GM23248 (cell line): ENCODE data around the gene S100A12. TPM values are rescaled to one million over a fixed set of nuclear protein-coding genes. Genes with fewer than 3 reads are reported as not detected.
A peak's percentile ranks its signal among the peaks of the same experiment; 100 is the strongest.

Experiments
- DNase-seq: peaks from one replicate; pipeline ENCODE4 v3.0.0-alpha.2; 2015
- H2AFZ ChIP-seq: fragments of 200-600 bp; sonication (generic); 2 replicates; pipeline ENCODE4 v1.6.1; 2016; ENCODE audit warnings: antibody characterized with exemption
- H3F3A ChIP-seq: fragments of 200-600 bp; sonication (generic); 2 replicates; pipeline ENCODE4 v1.6.1; 2016; ENCODE audit warnings: mild to moderate bottlenecking, antibody characterized with exemption, mixed run types; ENCODE audit not compliant: insufficient read depth
- H3K27ac ChIP-seq: fragments of 200-600 bp; sonication (generic); 2 replicates; pipeline ENCODE4 v1.5.1; 2016; ENCODE audit warnings: mild to moderate bottlenecking
- H3K27me3 ChIP-seq: fragments of 200-600 bp; sonication (generic); replicated peaks from 2 replicates; pipeline ENCODE4 v1.6.1; 2016; ENCODE audit warnings: mild to moderate bottlenecking; ENCODE audit not compliant: insufficient read depth
- H3K36me3 ChIP-seq: fragments of 200-600 bp; sonication (generic); 2 replicates; pipeline ENCODE4 v1.6.1; 2016; ENCODE audit warnings: low read depth, mild to moderate bottlenecking
- H3K4me1 ChIP-seq: fragments of 200-600 bp; sonication (generic); 2 replicates; pipeline ENCODE4 v1.6.1; 2016; ENCODE audit warnings: mild to moderate bottlenecking; ENCODE audit not compliant: insufficient read depth
- H3K4me2 ChIP-seq: fragments of 200-600 bp; sonication (generic); one replicate; pipeline ENCODE4 v1.6.1; 2016; ENCODE audit warnings: mild to moderate bottlenecking; ENCODE audit not compliant: unreplicated experiment
- H3K4me3 ChIP-seq: fragments of 200-600 bp; sonication (generic); 2 replicates; pipeline ENCODE4 v1.5.1; 2016; ENCODE audit warnings: mild to moderate bottlenecking
- H3K79me2 ChIP-seq: fragments of 200-600 bp; sonication (generic); 2 replicates; pipeline ENCODE4 v1.6.1; 2016; ENCODE audit warnings: mild to moderate bottlenecking; ENCODE audit not compliant: insufficient read depth
- H3K9ac ChIP-seq: fragments of 200-600 bp; sonication (generic); 2 replicates; pipeline ENCODE4 v1.6.1; 2016; ENCODE audit warnings: mild to moderate bottlenecking
- H3K9me2 ChIP-seq: fragments of 200-600 bp; sonication (generic); 2 replicates; pipeline ENCODE4 v1.6.1; 2016; ENCODE audit warnings: mixed run types, mild to moderate bottlenecking, moderate library complexity; ENCODE audit not compliant: insufficient read depth
- H3K9me3 ChIP-seq: fragments of 200-600 bp; sonication (generic); one replicate; pipeline ENCODE4 v1.6.1; 2017; ENCODE audit warnings: low read depth
- H4K20me1 ChIP-seq: fragments of 200-600 bp; sonication (generic); 2 replicates; pipeline ENCODE4 v1.6.0; 2016; ENCODE audit not compliant: insufficient read depth
- EZH2 ChIP-seq: fragments of 200-600 bp; sonication (generic); IDR thresholded peaks from 2 replicates; pipeline ENCODE4 v1.6.1; 2018; ENCODE audit warnings: antibody characterized with exemption, mild to moderate bottlenecking; ENCODE audit not compliant: insufficient read depth, poor library complexity, severe bottlenecking
- EZH2phosphoT487 ChIP-seq: fragments of 200-600 bp; sonication (generic); IDR thresholded peaks from 2 replicates; pipeline ENCODE4 v1.6.1; 2018; ENCODE audit warnings: antibody characterized with exemption, moderate library complexity, mild to moderate bottlenecking, low read depth; ENCODE audit not compliant: insufficient read depth
- WGBS, 2 experiments: methylation state at CpG; one replicate each; pipeline ENCODE4 v1.1.6; 2015 to 2017; ENCODE audit warnings: low lambda C conversion rate in 2 of 2, low coverage in 1 of 2; ENCODE audit errors: missing lambda C conversion rate in 2 of 2; 5-methylcytosine and 5-hydroxymethylcytosine counted together
- in situ Hi-C: fragments of 300-500 bp; cut with MboI; formaldehyde crosslinking; loops from 2 replicates; pipeline ENCODE4 v1.15.0; 2020
- polyA plus RNA-seq: library from polyadenylated mRNA; unstranded; fragments of >200 nt; fragmentation: Nextera tagmentation; extraction: Ambion mirVana; gene quantifications from 2 replicates; pipeline ENCODE4 v1.2.1, GENCODE V29; 2016
- total RNA-seq: library from RNA; depleted of rRNA; stranded (reverse); fragments of >200 nt; shearing (Covaris generic); gene quantifications from 2 replicates; pipeline ENCODE4 v1.2.3, GENCODE V29; 2014

Gene S100A12
- total and polyA plus RNA-seq, 2 experiments from 2014 or later, result not detected

GRCh38 chr1:153355445-153356071, 19.9 kb downstream of the S100A12 start:
- Histone ChIP-seq H2AFZ (no peak overlapping the region), H3K27me3 (peaks cover 15% of the 10 kb centered on the region), H3K4me3 (no peak overlapping the region), H3K4me2 (no peak overlapping the region), H3F3A (no peaks in the 10 kb centered on the region), H3K27ac (no peak overlapping the region), H3K36me3 (no peaks in the 10 kb centered on the region), H3K9me2 (no peaks in the 10 kb centered on the region), H3K79me2 (no peaks in the 10 kb centered on the region), H4K20me1 (no peaks in the 10 kb centered on the region), H3K9me3 (no peaks in the 10 kb centered on the region), H3K9ac (no peak overlapping the region), H3K4me1 (no peaks in the 10 kb centered on the region)
- DNase-seq, result peak; percentile 87
- in situ Hi-C loops, result loop anchor here (25.0 kb wide), 1 partner anchor 382 kb away; the partner anchor contains the start of gene INTS3
- WGBS, 2 experiments, result 21% methylated on average over 10 of the region's 10 CpGs
- no peak for TF ChIP-seq EZH2
- no peak for TF ChIP-seq EZH2phosphoT487

- 51 to 57% methylated on average over 8 of the region's 8 CpGs for WGBS, 2 experiments
- no peaks in the 10 kb centered on the region for H3K9me3 ChIP-seq
- no peak for DNase-seq
- no peak overlapping the region for H3K9ac ChIP-seq
- H3K4me3 ChIP-seq, result no peak overlapping the region
- H3K27ac ChIP-seq, result no peak overlapping the region
- no peaks in the 10 kb centered on the region for H3K36me3 ChIP-seq
- no peaks in the 10 kb centered on the region for H3K4me1 ChIP-seq
- no peaks in the 10 kb centered on the region for H3K79me2 ChIP-seq
- no peak overlapping the region for H2AFZ ChIP-seq
- in situ Hi-C loops, result loop anchor here (25.0 kb wide), 1 partner anchor 383 kb away; the partner anchor contains the start of gene INTS3
- no peaks in the 10 kb centered on the region for H3F3A ChIP-seq
- H3K4me2 ChIP-seq, result no peak overlapping the region
- no peaks in the 10 kb centered on the region for H4K20me1 ChIP-seq
- TF ChIP-seq EZH2phosphoT487 (no peak), EZH2 (no peak)
- peaks cover 23% of the 10 kb centered on the region for H3K27me3 ChIP-seq
- H3K9me2 ChIP-seq, result no peaks in the 10 kb centered on the region
Observed at GRCh38 chr1:153354515-153355193, 20.8 kb downstream of the S100A12 start.

DNA sequence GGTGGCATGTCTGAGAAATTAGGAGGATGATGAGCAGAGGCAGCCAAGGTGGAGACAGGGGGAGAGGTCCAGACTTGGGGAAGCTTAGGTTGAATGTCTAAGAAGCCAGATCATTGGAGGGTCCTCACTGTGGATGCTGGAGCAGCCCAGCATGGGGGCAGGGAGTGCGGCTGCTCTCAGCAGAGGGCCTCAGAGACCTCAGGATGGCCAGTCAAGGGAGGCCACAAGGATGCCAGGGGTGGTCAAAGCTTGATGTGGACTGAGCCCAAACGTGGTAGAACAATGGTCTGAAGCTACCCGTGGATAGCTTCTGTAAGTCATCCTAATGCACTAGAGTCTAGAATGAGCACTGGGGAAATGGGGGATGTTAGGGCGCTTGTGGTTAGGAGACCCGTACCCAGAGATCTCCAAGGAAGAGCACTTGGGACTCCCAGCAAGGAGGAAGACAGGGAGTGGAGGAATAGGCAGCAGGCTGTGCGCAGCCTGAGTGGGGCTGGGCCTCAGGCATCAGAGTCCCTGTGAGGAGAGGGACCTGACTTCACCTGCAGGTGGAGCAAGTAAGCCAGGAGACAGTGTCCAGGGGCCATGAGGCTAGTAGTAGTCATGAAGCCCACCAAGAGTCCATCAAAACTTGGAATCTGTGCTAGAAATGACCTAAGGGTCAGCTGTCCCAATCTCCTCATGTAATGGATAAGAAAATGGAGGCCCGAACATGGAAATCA, 22.0 kb downstream of the S100A12 start:
- Histone ChIP-seq H3K27me3 (peaks cover 32% of the 10 kb centered on the region), H3K4me1 (no peaks in the 10 kb centered on the region), H3F3A (no peaks in the 10 kb centered on the region), H3K9ac (no peak overlapping the region), H4K20me1 (no peaks in the 10 kb centered on the region), H3K9me3 (no peaks in the 10 kb centered on the region), H3K27ac (no peak overlapping the region), H3K4me2 (no peak overlapping the region), H2AFZ (no peak overlapping the region), H3K4me3 (no peak overlapping the region), H3K9me2 (no peaks in the 10 kb centered on the region), H3K36me3 (no peaks in the 10 kb centered on the region), H3K79me2 (no peaks in the 10 kb centered on the region)
- no peak for TF ChIP-seq EZH2
- TF ChIP-seq EZH2phosphoT487, result no peak
- in situ Hi-C loops, result loop anchor here (25.0 kb wide), 1 partner anchor 384 kb away; the partner anchor contains the start of gene INTS3
- 54 to 61% methylated on average over 7 of the region's 7 CpGs for WGBS, 2 experiments
- DNase-seq, result peak; percentile 23

DNA sequence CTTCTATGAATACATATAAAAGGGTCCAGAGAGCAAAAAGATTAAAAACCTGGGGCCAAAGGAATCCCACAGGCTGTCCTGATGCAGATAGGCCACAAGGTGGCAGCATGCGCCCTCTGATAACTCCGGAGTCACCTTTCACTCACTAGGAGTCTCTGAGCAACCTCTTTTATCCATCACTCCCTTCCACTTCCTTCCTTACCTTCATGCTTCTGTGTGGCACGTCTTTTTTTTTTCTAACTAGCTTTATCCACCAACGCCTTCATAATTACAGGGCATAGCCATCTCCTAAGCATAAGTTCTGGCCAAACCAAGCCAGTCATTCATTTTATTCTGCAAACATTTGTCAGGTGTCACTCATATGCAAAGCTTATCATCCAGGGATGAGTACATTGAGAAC, 22.9 kb downstream of the S100A12 start:
- in situ Hi-C loops, result loop anchor here (25.0 kb wide), 1 partner anchor 385 kb away; the partner anchor contains the start of gene INTS3
- H3K4me1 ChIP-seq, result no peaks in the 10 kb centered on the region
- H4K20me1 ChIP-seq, result no peaks in the 10 kb centered on the region
- H2AFZ ChIP-seq, result no peak overlapping the region
- H3K9me3 ChIP-seq, result no peaks in the 10 kb centered on the region
- no peak overlapping the region for H3K9ac ChIP-seq
- 0 to 1% methylated on average over 4 of the region's 4 CpGs for WGBS, 2 experiments
- no peaks in the 10 kb centered on the region for H3K36me3 ChIP-seq
- TF ChIP-seq EZH2 (no peak), EZH2phosphoT487 (no peak)
- peaks cover 32% of the 10 kb centered on the region for H3K27me3 ChIP-seq
- no peaks in the 10 kb centered on the region for H3K9me2 ChIP-seq
- H3K79me2 ChIP-seq, result no peaks in the 10 kb centered on the region
- H3K4me2 ChIP-seq, result no peak overlapping the region
- no peak overlapping the region for H3K4me3 ChIP-seq
- no peaks in the 10 kb centered on the region for H3F3A ChIP-seq
- DNase-seq, result peak; percentile 81
- no peak overlapping the region for H3K27ac ChIP-seq
